HG03196 (cell line): ENCODE results near the gene SETD3.
"Not testable (repeated sequence)": the region's sequence is repeated elsewhere in the genome, so short reads cannot be mapped to it uniquely, and the experiment has no call there.

ENCODE experiments used
- ATAC-seq: cut with Tn5 transposase; IDR thresholded peaks from one replicate; pipeline ENCODE4 v1.9.1; 2021; ENCODE audit not compliant: unreplicated experiment

The SETD3 gene

DNA sequence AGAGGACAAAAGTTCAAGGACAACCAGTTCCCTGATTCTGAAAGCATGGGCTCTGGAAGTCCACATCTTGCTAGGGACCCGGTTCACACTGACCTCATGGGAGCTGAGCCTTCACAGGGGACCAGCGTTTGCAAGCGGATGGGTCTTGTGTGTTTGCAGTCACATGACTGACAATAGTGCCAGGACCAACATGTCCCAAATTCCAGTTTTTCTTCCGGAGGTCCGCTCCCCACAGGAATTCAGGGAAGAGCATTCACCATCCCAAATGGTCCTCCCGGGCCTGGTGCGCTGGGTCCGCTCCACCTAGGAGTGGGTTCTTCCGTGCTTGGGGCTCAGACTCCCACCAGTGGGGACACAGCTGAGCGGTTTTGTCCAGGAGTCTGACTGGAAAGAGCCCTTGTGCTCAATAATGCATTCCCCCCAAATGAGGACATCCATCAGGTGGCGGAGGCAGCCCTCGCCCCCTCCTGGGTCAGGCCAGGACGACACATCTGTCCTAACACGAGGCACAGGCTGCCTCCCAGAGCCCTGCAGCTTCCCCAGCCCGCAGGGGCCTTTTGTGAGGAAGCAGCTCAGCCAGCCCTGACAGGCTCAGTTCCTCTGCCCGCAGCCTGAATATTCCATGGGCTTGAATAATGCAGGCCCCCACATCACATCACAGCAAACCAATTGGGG is 116.9 kb downstream of the SETD3 start:
- no peak for ATAC-seq

DNA sequence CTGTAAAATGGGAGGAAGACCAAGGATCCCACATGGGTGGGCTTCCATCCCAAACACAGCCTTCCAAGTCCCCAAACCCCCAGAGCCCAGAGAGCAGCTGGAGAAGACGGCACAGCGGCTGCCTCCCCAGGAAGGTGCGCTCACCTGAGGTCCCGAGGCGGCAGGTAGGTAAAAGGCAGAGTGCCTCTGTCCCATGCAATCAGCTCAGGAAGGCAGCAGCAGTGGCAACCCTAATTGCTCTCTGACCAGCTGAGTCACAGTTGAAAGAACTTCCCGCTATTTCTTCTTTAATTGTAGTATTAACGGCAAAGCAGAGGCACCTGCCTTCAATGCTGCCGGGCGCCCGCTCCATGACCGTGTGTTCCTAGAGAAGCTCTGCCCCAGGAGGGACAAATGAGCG is 117.6 kb downstream of the SETD3 start:
- ATAC-seq: no peak

DNA sequence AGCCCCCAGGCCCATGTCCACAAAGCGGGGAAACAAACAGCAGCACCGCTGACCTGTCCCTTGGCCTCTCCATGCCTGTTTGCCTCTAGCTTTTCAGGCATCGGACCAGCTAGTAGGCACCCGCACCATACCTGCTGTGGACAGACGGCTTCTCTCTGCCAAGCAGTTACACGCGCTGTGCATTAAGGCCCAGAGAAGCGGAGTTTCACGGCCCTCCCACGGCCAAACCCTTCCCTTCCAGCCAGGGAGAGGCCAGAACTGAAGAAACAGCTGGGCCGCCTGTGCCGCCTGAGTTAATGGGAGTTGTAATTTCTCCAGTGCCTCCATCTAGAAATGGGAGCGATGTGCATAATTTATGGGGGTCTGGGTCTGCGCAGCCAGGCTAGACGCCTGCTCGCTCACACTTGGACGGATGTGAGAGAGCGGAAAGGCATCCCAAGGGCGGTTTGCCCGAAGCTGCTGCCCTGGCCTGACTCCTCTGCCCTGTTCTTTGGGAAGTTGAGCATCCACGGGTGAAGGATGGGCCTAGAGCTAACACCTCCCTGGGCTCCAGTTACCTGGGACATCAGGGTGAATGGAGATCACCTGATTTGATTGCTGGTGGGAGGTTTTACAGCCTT is 119.0 kb downstream of the SETD3 start:
- no peak for ATAC-seq

DNA sequence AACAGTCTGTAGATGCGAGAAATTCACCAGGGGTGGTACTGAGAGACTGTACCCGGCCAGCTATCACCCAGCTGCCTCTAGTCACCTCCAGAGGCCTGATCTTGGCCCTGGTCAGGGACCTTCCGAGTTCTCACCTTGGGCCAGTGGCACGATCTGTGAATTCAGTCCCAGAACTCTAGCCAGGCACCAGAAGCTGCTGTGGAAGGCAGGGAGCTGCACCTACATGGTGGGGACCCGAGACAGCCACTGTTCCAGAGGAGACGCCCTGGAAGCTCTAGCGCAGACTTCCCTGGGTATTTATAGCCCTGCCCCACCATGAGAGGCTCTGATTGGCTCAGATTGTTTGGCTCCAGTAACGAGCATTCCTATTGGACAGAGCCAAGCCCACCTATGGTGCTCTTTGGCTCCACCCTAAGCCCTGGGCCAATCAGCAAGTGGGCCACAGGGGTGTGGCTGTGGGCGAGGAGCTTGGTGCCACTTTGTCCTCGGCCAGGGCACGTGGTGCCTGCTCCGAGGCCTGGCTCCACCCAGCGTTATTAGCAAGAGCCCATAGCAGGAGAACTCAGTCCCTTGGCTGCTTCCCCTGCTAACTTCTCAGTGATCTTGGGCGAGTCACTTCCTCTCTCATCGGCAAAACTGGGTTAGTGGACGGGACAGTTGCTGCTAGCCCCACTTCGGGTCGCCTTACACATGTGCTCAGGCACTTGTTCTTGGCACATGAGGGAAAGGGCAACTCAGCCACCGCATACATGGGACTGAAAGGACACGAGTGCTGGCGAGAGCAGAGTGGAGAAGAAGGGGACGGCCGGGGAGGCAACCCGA is 119.7 kb downstream of the SETD3 start:
- ATAC-seq: no peak

DNA sequence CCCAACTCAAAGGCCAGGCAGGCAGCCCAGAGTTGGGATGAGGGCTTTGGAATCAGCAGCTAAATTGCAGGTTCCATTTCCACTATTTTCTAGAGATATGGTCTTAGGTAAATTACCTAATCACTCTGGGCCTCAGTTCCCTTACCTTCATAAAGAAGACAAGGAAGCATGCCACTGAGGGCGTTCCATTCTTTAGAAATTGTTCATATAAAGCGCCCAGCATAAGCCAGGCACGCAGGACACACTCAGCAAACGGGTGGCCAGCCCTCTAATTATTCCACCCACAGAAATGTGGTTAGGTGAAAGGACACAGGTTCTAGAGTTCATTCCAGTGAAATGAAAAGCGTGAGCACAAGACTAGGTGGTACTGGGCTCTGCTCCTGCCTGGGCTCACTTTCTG is 120.8 kb downstream of the SETD3 start:
- ATAC-seq: no peak

DNA sequence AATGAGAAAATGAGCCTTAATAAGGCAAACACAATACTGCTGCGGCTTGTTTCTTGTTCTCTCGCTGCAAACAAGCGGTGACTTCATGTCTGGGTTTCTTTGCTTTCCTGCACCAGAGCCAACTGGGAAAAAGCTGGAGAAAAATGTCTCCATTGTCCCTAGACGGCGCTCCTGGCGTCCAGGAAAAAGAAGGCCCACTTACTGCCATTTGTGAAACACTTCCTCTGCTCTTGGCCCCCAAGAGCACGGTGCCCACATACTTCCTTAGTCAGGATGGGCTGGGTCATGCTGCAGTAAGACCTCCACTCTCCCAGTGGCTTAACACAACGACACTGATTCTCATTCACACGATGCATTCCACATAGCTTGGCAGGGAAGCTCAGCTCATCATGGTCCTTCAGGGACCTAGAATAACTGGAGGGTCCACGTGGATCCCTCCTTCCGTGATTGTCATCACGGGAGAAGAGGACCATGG is 122.7 kb downstream of the SETD3 start:
- ATAC-seq: no peak

DNA sequence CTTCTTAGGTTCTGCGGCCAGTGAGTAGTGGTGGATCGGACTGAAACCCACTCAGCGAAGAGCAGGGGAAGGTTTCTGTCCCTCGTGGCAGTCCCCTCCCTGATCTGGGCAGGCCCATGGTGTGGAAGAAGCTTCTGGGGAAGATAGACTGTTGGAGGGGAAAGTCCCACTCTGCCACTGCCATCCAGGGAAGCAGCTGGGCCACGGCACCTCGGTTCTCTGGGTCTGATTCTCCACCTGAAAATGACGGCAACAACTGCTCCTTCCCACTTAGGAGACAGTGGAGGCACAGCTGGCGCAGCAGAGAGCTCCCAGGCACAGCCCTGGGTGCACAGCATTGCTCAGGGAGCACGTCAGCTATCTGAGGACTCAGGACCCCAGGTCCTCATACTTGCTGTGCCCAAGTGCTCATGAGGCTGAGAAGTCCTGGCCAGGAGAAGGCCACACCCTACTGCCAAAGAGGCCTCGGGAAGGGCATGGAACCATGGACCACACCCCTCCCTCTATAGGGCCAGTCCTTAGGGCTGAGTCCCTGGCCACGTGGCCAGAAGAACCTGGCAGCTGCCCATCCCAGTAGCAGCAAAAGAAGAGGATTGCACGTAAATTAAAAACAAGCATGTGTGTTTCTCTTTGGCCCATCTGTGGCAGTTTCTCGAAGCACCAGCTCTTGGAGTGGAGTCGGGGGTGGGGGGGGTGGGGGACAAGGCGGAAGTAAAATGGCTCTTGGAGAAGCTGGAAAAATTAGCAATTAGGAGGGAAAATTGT is 123.3 kb downstream of the SETD3 start:
- no peak for ATAC-seq

DNA sequence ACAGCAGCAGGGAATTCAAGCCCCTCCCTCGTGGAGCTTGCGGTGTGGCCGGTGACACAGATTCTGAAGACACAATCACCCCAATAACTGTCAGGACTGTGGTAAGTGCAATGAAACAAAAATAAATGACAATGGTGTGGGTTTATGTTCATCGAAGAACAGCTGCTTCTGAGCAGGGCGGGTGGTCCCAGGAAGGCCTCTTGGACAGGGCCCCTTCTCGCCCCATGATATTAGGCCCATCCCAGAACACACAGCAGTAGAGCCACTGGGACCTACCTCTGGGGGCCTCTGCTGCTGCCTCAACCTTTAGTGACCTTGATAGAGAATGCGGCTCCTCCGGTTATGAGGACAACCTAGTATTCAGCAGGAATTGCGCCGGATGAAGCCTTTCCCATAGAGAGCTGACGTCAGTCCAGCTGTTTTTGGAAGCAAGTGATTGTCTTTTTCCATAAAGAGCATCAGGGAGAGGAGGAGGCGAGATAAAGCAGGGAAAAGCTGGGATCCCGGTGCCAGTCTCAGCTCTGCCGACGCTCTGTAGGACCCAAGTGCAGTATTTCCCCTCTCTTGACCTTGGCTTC is 124.5 kb downstream of the SETD3 start:
- ATAC-seq: no peak

DNA sequence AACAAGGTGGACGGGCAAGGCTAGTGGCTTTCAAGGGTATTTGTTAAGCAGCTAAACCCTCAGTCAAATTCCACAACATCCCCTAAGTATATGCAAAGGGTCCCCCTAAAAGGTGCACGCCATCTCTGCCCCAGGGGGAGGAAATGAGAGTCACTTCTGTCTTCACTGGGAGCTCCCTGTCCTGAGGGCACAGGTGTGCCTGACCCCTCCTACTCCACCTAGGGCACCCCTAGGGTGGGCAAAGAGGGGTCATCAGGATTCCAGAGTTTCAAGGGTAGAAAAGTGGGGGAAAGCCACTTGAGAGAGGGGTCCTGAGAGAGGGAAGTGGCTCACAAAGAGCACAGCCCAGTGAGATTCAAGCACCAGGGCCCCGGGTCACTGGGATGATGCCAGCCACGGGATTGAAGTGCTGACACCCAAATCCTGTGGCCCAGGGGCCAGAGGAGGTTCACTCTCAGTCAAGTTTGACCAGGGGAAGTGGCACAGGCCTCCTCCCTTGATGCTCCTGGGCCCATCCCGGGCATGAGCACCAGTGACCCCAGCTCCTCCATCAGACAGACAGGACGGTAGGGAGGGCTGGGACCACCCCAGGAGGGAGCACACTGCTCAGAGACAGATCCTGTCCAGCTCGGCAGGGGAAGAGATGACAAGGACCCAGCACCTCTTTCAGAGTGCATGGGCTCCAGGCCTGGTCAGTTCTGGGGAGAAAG is 126.3 kb downstream of the SETD3 start:
- ATAC-seq: no peak

DNA sequence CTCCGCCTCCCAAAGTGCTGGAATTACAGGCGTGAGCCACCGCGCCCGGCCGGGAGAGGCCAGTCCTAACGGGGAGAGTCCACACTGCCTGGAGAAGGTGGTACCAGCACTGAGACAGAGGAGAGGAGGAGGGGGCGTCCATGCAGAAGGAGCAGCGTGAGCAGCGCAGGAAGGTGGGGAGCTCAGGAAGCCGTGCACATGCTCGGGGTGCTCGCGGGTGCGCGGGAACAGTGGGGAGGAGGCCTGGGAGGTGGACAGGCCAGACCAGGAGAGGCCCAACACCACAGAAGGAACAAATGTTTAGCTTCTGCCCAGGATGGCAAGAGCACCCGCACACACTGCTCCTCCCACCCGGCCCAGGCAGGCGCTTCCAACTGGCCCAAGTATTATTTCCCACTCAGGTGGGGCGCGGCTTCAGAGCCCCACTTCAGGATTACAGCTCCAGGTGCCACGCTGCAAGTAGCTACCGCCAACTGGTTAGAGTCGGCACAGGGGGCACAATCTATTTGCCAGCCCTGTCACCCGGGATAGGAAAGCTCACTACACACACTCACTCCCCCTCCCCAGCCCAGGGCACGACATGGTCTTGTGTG is 127.9 kb downstream of the SETD3 start:
- ATAC-seq: no peak

DNA sequence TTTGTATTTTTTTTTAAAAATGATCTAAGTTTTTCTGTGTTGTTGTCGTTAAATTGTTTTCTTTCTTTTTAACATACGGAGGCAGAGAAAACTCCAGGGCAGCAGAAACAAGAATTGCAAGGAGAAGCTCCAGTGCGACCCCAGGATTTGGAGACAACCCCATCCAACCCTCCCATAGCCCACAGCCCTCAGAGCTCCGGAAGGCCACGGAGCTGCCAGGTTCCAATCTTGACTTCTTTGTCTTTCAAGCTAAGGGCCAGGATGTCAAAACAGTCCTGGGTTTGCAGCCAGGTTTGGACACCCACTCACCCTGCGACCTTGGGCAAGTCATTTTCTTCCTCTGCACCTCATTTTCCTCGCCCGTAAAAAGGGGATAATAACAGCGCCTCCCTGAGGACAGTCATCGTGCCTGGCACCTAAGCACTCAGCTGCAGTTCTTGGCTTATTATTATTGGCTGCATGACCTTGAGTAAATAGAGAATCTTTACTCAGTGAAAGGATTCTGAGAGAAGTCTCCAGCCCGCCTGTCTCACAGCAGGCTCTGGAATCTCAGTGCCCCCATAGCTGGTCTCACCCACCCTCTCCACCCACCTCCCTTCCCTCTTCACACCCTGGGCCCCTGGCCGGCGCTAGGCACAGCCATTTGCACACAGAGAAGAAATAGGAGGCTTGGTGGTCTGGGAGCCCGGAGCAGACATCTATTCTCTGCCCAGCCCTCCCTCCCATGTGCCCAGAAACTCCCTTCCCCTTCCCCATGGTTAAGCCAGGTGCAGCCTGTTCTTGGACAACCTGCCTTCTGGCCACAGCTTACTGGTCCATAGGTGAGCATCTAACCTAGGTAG is 129.3 kb downstream of the SETD3 start:
- ATAC-seq: no peak

DNA sequence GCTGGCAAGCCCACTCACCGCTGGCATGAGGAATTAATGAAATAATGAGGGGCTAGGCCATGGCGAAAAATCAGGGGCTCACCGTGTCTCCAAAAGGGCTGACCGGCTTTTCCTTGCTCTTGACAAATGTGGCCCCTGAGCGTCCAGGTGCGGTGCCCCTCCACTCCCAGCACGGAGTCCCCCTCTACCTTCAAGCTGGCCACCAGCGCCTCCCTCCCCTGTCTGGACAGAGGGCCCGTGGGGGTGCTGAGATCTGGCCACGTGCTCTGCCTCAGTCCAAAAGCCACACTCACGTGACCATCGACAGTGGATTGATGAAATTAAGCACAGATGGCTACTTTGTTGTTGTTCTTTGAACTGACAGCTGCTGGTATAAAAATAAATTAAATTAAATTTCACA is 129.9 kb downstream of the SETD3 start:
- ATAC-seq: no peak

DNA sequence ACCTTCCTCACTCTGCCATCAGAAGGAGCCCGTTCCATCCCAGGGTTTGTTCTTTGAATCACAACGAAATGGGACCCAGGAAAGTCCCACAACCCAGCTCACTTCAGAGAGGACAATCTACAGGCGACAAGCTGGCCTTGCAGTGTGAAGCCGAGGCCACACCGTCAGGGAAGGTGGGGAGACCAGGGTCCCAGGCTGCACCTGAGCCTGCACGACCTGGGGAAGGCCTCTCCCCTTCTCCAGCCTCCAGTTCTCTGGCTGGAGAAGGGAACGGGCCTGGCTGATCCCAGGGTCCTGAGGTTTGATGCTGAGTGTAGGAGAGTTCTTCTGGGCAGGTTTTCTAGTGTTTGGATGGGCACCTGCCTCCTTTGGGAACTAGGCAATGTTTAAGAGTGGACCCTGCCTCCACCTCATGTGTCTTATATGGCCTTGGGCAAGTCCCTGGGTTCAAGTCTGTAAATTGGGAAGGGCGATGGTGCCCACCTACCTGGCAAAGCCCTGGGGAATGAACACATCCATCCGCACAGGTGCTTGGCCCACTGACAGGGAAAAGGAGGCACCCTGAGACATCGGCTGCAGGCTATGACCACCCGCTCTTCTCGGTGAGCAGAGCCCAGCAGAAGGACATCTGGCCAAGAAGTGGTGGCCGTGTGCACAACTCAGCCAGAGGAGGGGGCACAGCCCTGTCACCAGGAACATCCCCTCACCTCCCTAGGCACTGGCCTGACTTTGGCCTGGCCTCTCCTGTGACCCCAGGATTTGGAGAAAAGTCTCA is 130.8 kb downstream of the SETD3 start:
- ATAC-seq: no peak

DNA sequence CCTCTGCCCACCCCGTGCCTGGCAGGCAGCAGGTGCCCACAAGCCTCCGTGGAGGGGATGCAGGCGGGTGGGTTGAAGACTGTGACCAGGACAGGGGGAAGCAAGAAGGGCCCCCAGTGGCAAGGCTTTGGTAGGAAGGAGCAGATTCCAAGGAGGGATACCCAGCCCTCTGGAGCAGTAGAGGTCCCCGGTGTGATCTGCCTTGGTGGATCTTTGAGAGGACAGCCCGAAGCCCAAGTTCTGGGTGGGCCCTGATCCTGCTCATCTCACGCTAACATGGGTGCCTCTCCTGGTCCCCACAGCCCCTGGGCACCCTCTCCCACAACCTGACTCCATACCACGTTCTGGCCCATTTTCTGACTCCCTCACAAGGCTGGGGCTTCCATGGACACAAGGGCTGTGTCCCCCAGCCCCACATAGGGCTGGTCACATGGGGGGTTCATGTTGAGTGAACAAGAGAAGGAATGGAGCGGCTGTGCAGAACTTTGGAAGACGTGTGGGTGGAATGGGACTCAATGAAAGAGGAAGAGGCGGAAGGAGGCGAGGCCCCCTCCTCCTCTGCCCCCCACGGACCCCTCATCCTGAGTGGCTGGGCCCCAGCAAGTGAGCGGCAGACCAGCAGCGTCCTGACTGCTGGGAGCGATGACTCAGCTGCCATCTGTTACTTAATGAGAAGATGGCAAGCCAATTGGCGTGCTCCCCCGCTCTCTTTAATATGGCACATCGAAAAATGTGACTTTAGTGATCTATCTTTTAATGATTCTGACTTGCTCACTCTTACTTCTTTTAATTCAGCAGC is 131.6 kb downstream of the SETD3 start:
- ATAC-seq: no peak

DNA sequence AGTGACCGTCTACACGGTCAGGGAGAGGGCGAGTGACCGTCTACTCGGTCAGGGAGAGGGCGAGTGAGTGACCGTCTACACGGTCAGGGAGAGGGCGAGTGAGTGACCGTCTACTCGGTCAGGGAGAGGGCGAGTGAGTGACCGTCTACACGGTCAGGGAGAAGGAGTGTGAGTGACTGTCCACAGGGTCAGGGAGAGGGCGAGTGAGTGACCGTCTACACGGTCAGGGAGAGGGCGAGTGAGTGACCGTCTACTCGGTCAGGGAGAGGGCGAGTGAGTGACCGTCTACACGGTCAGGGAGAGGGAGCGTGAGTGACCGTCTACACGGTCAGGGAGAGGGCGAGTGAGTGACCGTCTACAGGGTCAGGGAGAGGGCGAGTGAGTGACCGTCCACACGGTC is 132.4 kb downstream of the SETD3 start:
- not testable (repeated sequence) for ATAC-seq
